Measurements from ENCODE around the gene ABCG5. TPM values are rescaled to one million over a fixed set of nuclear protein-coding genes. Genes with fewer than 3 reads are reported as not detected.

Gene ABCG5
- total RNA-seq, 2 experiments from 2014 or later, result not detected

- H3K27me3 Mint-ChIP-seq, result peaks cover 39% of the 10 kb centered on the region
- no peaks in the 10 kb centered on the region for H3K9me3 Mint-ChIP-seq
- H3K36me3 Mint-ChIP-seq, result no peaks in the 10 kb centered on the region
- DNase-seq, result no peak
- no peak overlapping the region for H3K27ac Mint-ChIP-seq
- no peak overlapping the region for H3K4me3 Mint-ChIP-seq
- H3K4me1 Mint-ChIP-seq, result no peaks in the 10 kb centered on the region
Observed at GRCh38 chr2:43852196-43852730, 13.6 kb upstream of the ABCG5 start.

DNA sequence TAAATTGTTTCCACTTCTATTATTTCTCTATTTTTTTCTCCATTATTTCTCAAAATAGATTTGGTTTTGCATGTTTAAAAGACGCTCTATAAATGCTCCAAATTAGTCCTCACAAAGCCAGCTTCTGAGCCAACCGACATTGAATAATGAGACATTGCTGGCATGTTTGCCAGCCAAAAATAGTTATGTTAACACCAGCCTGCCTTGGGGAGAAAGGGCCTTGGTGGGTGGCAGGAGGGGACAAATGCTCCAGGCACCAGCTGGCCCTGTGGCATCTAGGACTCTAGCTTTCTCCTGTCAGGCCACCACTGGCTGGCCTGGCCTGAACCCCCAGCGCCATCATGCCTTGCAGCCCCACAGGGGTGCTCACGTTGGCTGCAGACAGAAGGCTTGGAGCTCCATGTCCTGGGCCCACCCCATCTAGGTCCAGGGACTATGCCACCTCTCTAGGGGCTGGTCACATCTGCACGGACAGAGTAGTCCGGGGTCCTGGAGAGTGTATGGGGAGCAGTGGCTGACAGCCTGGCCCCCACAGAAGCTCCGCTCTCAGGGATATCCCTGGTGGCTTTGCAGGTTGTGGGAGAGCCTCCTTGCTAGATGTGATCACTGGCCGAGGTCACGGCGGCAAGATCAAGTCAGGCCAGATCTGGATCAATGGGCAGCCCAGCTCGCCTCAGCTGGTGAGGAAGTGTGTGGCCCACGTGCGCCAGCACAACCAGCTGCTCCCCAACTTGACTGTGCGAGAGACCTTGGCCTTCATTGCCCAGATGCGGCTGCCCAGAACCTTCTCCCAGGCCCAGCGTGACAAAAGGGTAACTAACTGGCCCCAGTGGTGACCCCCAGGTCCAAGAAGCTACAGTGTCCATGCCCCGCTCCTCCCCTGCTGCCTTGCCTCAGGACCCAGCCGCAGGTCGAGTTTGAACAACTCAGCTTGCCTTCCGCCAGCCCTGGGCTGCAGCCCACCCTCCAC, 12.7 kb upstream of the ABCG5 start:
- no peaks in the 10 kb centered on the region for H3K4me1 Mint-ChIP-seq
- H3K27me3 Mint-ChIP-seq, result peaks cover 31% of the 10 kb centered on the region
- no peak overlapping the region for H3K4me3 Mint-ChIP-seq
- no peaks in the 10 kb centered on the region for H3K9me3 Mint-ChIP-seq
- H3K27ac Mint-ChIP-seq, result no peak overlapping the region
- no peaks in the 10 kb centered on the region for H3K36me3 Mint-ChIP-seq
- no peak for DNase-seq

DNA sequence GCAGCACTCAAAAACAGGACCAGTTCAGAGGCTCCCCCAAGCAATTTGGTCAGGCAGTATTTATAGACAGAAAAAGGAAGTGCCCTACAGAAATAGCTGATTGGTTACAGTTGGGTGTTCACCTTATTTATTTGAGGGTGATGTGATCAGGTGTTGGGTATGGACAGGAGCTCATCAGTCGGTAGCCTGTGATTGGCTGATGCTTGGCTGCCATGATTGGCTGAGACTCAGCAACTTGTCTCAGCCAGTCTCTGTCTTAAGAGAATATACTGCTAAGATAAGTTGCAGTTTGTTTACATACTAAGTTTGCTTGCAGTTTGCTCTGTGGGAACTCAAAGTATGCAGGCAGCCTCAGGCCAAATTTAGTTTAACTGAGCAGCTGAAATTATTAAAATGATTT, 9.6 kb upstream of the ABCG5 start:
- Mint-ChIP-seq H3K27me3 (peaks cover 11% of the 10 kb centered on the region), H3K4me3 (no peak overlapping the region), H3K36me3 (no peaks in the 10 kb centered on the region), H3K9me3 (no peaks in the 10 kb centered on the region), H3K4me1 (no peaks in the 10 kb centered on the region), H3K27ac (no peak overlapping the region)
- no peak for DNase-seq

- no peaks in the 10 kb centered on the region for H3K9me3 Mint-ChIP-seq
- no peaks in the 10 kb centered on the region for H3K36me3 Mint-ChIP-seq
- peaks cover 4% of the 10 kb centered on the region for H3K27me3 Mint-ChIP-seq
- no peak overlapping the region for H3K27ac Mint-ChIP-seq
- H3K4me1 Mint-ChIP-seq, result no peaks in the 10 kb centered on the region
- H3K4me3 Mint-ChIP-seq, result no peak overlapping the region
- DNase-seq, result no peak
Observed at GRCh38 chr2:43846140-43846793, 7.6 kb upstream of the ABCG5 start.

GRCh38 chr2:43845181-43845580, 6.5 kb upstream of the ABCG5 start:
- Mint-ChIP-seq H3K4me1 (no peaks in the 10 kb centered on the region), H3K36me3 (no peaks in the 10 kb centered on the region), H3K4me3 (no peak overlapping the region), H3K9me3 (no peaks in the 10 kb centered on the region), H3K27ac (no peak overlapping the region), H3K27me3 (no peaks in the 10 kb centered on the region)
- DNase-seq, result no peak

DNA sequence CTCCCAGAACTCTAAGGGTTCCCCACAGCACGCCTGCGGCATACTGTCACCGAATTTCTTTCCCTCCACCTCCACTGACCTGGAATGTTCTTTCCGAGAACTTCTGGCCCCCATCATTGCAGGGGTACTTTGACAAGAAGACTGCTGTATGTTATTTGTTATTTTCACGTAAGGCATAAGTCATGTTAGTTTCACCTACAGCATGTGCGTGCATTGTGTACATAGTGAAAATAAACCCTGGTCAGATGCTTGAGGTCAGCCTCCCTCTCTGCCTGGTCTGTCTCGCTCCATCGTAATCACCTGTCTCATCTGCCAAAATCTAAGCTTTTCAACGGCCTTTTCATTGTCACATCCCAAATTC, 4.2 kb upstream of the ABCG5 start:
- Mint-ChIP-seq H3K27me3 (no peaks in the 10 kb centered on the region), H3K4me1 (no peaks in the 10 kb centered on the region), H3K36me3 (no peaks in the 10 kb centered on the region), H3K9me3 (no peaks in the 10 kb centered on the region), H3K27ac (no peak overlapping the region), H3K4me3 (no peak overlapping the region)
- no peak for DNase-seq

DNA sequence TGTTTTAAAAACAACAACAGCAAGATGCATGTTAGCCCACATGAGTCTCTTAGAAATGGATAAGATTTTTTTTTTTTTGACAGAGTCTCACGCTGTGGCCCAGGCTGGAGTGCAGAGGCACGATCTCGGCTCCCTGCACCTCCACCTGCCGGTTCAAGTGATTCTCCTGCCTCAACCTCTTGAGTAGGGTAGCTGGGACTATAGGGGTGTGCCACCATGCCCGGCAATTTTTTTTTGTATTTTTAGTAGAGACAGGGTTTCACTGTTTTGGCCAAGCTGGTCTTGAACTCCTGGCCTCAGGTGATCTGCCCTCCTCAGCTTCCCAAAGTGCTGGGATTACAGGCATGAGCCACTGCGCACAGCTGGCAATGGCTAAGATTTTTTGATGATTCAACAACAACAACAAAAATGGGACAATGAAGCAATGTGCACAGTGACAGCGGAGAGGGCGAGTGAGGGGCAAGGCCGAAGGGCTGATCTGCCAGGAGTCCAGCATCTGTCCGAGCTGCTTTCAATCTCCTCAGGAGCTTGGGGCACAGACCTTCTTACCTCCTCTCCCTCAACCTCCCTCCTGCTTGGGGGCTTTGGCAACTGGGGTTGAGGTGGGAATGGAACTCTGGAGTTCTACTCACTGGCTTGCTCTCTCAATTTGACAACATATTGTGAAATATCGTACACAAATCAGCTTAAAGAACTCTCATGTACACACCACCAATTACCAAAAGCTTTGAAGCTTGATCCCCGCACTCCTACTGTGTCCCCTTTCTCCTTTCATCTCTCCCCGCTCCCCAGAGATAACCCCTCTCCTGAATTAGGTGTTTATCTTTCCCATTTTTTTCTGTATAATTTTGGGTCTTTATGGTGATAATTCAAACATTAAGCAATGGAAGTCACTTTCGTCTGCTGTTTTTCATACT, 3.6 kb upstream of the ABCG5 start:
- Mint-ChIP-seq H3K36me3 (no peaks in the 10 kb centered on the region), H3K4me3 (no peak overlapping the region), H3K9me3 (no peaks in the 10 kb centered on the region), H3K4me1 (no peaks in the 10 kb centered on the region), H3K27me3 (no peaks in the 10 kb centered on the region), H3K27ac (no peak overlapping the region)
- no peak for DNase-seq

DNA sequence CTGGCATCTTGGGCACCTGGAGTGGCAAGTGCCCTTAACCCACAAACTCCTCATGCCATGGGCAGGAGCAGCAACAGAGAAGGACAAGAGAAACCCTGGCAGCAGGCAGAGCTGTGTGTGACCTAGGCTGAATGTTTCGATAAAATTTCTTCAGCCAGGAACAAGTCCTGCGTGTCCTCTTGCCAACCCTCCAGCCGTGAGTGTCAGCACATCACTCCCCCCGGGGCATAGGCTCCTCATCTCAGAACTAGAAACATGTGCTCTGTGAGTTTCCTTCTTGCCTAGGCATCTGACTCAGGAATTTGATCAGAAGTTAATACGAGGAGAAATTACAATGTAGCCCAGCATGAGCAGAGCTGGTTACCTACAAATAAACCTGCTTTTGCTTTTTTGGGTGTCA, 2.3 kb upstream of the ABCG5 start:
- Mint-ChIP-seq H3K4me3 (no peak overlapping the region), H3K9me3 (no peaks in the 10 kb centered on the region), H3K27ac (no peak overlapping the region), H3K36me3 (no peaks in the 10 kb centered on the region), H3K4me1 (no peaks in the 10 kb centered on the region), H3K27me3 (no peaks in the 10 kb centered on the region)
- DNase-seq, result no peak

GRCh38 chr2:43839776-43840564, 1.3 kb upstream of the ABCG5 start:
- Mint-ChIP-seq H3K4me3 (no peak overlapping the region), H3K27ac (no peak overlapping the region), H3K36me3 (no peaks in the 10 kb centered on the region), H3K4me1 (no peaks in the 10 kb centered on the region), H3K9me3 (no peaks in the 10 kb centered on the region), H3K27me3 (no peaks in the 10 kb centered on the region)
- DNase-seq, result no peak

GRCh38 chr2:43837831-43838559, 644 bp downstream of the ABCG5 start:
- Mint-ChIP-seq H3K4me1 (no peaks in the 10 kb centered on the region), H3K36me3 (no peaks in the 10 kb centered on the region), H3K4me3 (no peak overlapping the region), H3K9me3 (no peaks in the 10 kb centered on the region), H3K27me3 (peaks cover 4% of the 10 kb centered on the region), H3K27ac (no peak overlapping the region)
- no peak for DNase-seq

DNA sequence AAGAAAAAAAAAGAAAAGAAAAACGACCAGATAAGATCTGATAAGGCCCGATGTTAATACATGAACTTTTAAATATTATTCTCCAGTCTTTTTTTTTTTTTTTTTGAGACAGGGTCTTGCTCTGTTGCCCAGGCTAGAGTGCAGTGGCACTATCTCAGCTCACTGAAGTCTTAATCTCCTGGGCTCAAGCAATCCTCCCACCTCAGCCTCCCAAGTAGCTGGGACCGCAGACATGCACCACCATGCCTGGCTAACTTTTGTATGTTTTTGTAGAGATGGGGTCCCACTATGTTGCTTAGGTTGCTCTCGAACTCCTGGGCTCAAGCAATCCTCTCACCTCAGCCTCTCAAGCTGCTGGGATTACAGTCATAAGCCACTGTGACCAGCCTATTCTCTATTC, 1.6 kb downstream of the ABCG5 start:
- no peaks in the 10 kb centered on the region for H3K36me3 Mint-ChIP-seq
- no peak for DNase-seq
- H3K27ac Mint-ChIP-seq, result no peak overlapping the region
- H3K27me3 Mint-ChIP-seq, result peaks cover 13% of the 10 kb centered on the region
- H3K4me3 Mint-ChIP-seq, result no peak overlapping the region
- no peaks in the 10 kb centered on the region for H3K9me3 Mint-ChIP-seq
- H3K4me1 Mint-ChIP-seq, result no peaks in the 10 kb centered on the region

DNA sequence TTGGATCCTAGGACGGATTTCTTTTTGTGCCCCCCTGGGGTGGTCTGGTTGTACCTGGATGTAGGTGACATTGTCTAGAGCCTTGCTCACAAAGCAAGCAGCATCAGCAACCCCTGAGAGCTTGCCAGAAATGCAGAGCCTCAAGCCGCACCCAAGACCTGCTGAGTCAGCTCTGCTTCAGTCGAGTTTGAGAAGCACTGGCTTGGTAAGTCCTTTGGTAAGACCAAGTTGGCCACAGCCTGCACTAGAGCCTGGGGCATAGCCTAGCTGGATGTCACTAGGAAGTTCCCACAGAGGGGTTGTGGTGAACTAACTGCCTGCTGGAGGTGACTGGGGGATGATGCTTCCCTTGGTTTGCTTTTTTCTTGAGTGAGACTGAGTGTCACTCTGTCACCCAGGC, 6.2 kb downstream of the ABCG5 start:
- Mint-ChIP-seq H3K27ac (no peak overlapping the region), H3K4me3 (no peak overlapping the region), H3K27me3 (peaks cover 36% of the 10 kb centered on the region), H3K4me1 (peaks cover 3% of the 10 kb centered on the region), H3K36me3 (no peaks in the 10 kb centered on the region), H3K9me3 (no peaks in the 10 kb centered on the region)
- no peak for DNase-seq

DNA sequence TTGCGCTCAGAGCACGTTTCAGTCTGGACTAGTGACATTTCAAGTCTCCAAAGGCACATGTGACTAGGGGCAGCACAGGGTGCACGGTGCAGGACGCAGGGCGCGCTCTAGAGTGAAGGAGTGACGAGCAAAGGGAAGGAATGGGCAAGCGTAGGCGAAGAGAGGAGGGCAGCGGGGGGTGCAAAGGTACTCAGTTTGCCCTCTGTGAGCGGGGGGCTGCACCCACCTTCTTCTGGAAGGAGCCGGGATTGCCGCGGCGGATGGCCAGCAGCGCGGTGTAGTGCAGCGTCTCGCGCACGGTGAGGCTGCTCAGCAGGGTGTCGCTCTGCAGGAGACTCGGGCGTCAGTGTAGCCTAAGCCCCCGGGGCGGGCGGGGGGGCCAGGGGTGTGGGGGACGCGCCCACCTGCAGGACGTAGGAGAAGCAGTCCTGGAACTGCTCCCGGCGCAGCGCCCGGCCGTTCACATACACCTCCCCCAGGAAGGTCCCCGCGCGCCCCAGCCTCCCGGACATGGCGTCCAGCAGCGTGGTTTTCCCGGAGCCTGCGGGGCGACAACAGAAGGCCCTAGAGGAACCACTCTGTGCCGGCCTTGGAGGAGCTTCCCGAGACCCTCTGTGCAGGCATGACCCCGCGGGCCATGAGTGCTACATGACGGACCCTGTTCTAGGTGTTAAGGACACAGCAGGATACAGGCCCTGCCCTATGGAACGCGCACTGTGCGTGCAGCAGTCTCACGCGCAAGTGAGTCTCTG, 6.9 kb downstream of the ABCG5 start:
- DNase-seq, result no peak
- Mint-ChIP-seq H3K27ac (no peak overlapping the region), H3K4me3 (no peak overlapping the region), H3K36me3 (no peaks in the 10 kb centered on the region), H3K27me3 (peaks cover 36% of the 10 kb centered on the region), H3K9me3 (no peaks in the 10 kb centered on the region), H3K4me1 (peaks cover 3% of the 10 kb centered on the region)
